Neutrophil (primary cell): ENCODE data around the gene NACC1.

Experiments used
- H3K27ac ChIP-seq: fragments of 200-600 bp; sonication (generic); 2 replicates; pipeline ENCODE4 v1.5.1; 2016; ENCODE audit warnings: mild to moderate bottlenecking, moderate library complexity
- H3K27me3 ChIP-seq: fragments of 200-600 bp; sonication (generic); 2 replicates; pipeline ENCODE4 v1.6.0; 2016; ENCODE audit warnings: mild to moderate bottlenecking
- H3K36me3 ChIP-seq: fragments of 200-600 bp; sonication (generic); 2 replicates; pipeline ENCODE4 v1.5.1; 2017
- H3K4me1 ChIP-seq, 2 experiments: fragments of 200-600 bp in 1 of 2; sonication (generic) in 1 of 2; 1 replicate in 1 of 2; 2 replicates in 1 of 2; pipeline versions ENCODE4 v1.5.1 to v1.6.1; 2013 to 2016; ENCODE audit warnings: low read depth in 1 of 2, low read length in 1 of 2, mild to moderate bottlenecking in 1 of 2, moderate library complexity in 1 of 2; ENCODE audit not compliant: control insufficient read depth in 1 of 2, insufficient read depth in 1 of 2
- H3K4me3 ChIP-seq, 2 experiments: fragments of 200-600 bp in 1 of 2; sonication (generic) in 1 of 2; 1 replicate in 1 of 2; 2 replicates in 1 of 2; pipeline ENCODE4 v1.5.1; 2013 to 2016; ENCODE audit warnings: low read depth in 1 of 2, low read length in 1 of 2, mild to moderate bottlenecking in 1 of 2, moderate library complexity in 1 of 2
- H3K9me3 ChIP-seq: fragments of 200-600 bp; sonication (generic); 2 replicates; pipeline ENCODE4 v1.5.1; 2016
- CTCF ChIP-seq: fragments of 200-600 bp; sonication (generic); IDR thresholded peaks from 2 replicates; pipeline ENCODE4 v1.5.1; 2016; ENCODE audit warnings: antibody characterized with exemption

The NACC1 gene

DNA sequence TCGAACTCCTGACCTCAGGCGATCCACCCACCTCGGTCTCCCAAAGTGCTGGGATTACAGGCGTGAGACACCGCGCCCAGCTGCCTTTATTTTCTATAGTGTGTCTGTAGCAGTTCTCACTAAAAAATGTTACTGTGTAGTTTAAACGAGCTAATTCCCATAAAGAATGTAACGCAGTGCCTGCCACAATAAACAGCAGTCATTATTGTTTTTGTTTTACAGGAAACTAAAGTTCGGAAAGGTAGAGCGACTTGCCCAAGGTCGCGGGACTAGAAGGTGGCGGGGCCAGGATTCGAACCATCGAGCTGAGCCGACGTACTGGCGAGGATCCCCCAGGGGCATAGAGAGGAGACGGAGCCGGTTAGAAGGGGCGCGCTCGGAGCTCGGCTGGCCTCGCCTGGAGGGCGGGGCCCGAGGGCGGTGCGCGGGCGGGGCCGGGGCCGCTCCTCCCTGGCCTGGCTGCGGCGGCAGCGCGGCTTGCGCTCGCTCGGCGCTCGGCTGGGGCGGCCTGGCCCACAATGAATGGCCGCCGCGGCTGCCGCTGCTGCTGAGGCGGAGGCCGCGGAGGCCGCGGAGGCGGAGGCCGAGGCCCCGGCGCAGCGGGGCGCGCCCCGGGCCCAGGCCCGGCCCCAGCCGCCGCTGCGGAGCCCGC, at the start of gene NACC1:
Gene NACC1, plus strand, starts transcription at position 493 of the 652 bp plus-strand sequence. CDS start 16,944 bp downstream, outside the sequence.
- Histone ChIP-seq H3K27ac (peak within 1 kb of the TSS; percentile 76), H3K27me3 (no peaks in the 10 kb centered on the region), H3K9me3 (no peaks in the 10 kb centered on the region), H3K4me1 (peaks cover 40 to 42% of the 10 kb centered on the region in 2 experiments), H3K4me3 (peak within 1 kb of the TSS; percentile 79 to 80), H3K36me3 (peaks cover 6% of the 10 kb centered on the region)
- TF ChIP-seq CTCF, result peak; percentile 15

DNA sequence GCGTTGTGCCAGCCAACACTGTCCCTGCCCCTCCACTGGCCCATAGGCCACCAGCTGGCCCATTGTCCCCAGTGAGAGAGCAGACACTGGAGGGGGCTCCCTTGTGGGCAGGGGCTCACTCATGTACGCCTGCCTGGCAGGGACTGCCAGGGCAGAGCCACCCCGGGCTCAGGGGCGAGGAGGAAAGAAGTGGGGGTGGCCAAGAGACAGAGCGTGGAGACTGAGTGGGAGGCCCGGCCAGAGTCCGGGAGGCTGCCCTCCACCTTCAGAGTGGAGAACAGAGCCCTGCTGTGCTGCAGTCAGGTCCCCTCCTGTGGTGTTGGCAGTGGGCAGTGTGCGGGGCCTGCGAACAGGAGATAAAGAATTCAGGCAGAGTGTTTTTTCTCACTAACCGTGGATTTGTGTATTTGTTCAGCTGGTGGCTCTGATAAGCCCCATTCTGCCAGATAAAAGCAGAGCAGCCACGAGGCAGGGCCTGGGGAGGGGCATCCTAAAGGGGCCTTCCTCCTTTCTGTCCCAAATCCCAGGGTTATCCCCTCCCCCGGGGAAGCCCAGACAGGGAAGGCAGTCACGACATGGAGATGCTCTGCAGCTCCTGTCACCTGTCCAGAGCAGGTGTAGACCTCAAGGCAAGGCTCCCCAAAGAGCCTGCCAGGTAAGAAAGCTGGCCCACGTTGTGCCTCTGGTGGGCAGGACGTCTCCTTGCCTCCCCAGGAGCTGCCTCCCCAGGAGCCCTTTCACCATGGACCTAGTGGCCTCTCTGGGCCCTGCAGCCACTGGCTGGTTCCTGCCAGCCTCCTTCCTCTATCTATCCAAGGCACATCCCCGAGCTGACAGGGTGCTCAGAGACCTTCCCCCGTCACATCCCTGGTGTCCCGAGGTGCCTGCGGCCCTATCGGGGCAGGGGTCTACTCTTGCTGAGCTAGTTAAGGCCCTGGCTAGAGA, 48.4 kb upstream of the NACC1 start:
- no peak for TF ChIP-seq CTCF
- Histone ChIP-seq H3K27me3 (peaks cover 5% of the 10 kb centered on the region), H3K4me1 (no peaks in the 10 kb centered on the region), H3K27ac (no peak overlapping the region), H3K36me3 (no peaks in the 10 kb centered on the region), H3K9me3 (no peaks in the 10 kb centered on the region), H3K4me3 (no peak overlapping the region)

- Histone ChIP-seq H3K27ac (no peak overlapping the region), H3K27me3 (peaks cover 5% of the 10 kb centered on the region), H3K9me3 (no peaks in the 10 kb centered on the region), H3K36me3 (no peaks in the 10 kb centered on the region), H3K4me1 (no peaks in the 10 kb centered on the region), H3K4me3 (no peak overlapping the region)
- no peak for TF ChIP-seq CTCF
These were observed 47.5 kb upstream of the NACC1 start for GRCh38 chr19:13070425-13071140.

DNA sequence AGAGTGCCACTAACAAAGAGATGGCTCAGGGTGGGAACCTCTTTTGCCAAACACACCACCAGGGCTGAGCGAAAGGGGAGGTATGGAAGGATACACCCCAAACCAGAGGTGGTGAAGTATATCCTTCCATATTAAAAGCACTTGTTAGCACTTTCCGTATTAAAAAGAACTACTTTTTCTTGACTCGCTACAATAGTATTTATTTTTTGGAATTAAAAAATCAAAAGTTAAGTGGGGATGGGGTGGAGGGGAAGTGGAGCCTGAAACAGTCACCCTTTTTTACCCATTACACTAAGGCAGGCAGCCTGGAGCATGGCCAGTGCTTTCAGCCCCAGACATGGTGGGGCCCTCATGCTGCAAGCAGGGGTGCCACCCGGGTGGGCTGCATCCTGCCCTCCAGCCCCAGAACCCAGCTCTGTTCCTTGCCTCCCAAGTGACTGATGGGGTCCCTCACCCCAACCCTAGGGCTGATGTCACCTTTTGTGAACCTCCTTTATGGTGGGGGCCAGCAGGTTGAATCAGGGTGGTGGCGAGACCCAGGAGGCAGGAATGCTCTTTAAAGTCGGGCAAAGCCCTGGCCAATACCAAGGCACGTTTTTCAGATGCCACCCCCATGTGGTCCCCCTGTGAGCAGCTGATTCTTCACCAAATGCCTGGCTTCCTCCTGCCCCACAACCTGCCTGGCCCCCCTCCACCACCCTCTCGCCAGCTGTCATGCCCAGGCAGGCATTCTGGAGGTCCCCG, 46.4 kb upstream of the NACC1 start:
- no peak overlapping the region for H3K4me3 ChIP-seq
- no peaks in the 10 kb centered on the region for H3K4me1 ChIP-seq
- no peak for TF ChIP-seq CTCF
- no peaks in the 10 kb centered on the region for H3K9me3 ChIP-seq
- H3K27me3 ChIP-seq, result peaks cover 5% of the 10 kb centered on the region
- H3K36me3 ChIP-seq, result no peaks in the 10 kb centered on the region
- no peak overlapping the region for H3K27ac ChIP-seq
